Body of pancreas (tissue), 4 donors: ENCODE measurements around the gene COL15A1.

Experiments
- CTCF ChIP-seq, 7 experiments: fragments of 450-650 bp in 4 of 7; fragments of 200-600 bp in 3 of 7; sonication (generic) in 3 of 7; IDR thresholded peaks; one replicate each; pipeline ENCODE4 v1.5.1; 2016 to 2019; ENCODE audit warnings: antibody characterized with exemption in 7 of 7
- POLR2A ChIP-seq, 3 donors: fragments of 450-650 bp; IDR thresholded peaks; one replicate each; pipeline ENCODE4 v1.6.1; 2016; ENCODE audit warnings: antibody characterized with exemption in 3 of 3, mild to moderate bottlenecking in 2 of 3

DNA sequence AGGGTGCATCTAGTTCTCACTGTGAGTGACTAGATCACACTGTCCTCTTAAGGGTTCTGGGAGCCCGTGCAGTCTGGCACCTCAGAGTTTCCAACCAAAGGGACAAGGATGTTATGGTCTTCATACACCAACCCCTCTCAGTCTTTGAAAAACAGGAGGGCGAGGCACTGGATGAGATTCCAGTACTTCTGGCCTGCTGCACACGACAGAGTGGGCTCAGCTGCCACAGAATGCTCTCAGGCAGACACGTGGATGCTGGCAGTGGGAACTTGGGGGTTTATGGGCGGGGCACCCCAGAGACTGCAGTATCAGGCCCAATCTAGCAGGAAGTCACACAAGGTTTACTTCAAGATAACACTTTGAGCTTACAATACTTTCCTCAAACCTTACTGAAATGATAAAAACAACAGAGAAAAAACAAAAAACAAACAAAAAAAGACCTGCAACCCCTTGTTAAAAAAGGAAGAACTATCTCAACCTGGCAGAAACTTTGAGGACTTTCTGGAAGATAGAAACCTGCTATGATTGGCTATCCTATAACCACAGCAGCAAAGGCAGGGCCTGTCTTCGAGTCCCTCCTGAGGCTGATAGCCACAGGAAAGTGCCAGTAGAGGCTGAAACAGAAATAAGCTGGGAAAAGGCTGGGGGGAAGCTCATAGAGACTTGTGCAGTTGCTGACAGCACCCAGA, 132.9 kb downstream of the COL15A1 start:
- TF ChIP-seq POLR2A (IDR thresholded peaks at IDR 0.05): no peak
- TF ChIP-seq CTCF (IDR thresholded peaks at IDR 0.05): no peak
